ENCODE measurements around the gene EOMES.

EOMES gene

GRCh38 chr3:27728195-27729087 lies 6.3 kb upstream of the EOMES start:
- no peak overlapping the region for H3K4me3 ChIP-seq (ENCODE audit: low read depth, low read length)
- TF ChIP-seq CTCF (IDR thresholded peaks at IDR 0.05; ENCODE audit: low read depth, low read length), result peak; percentile 21
- in situ Hi-C loops (cut with HindIII; ENCODE audit: low sequenced_read_pairs), result no loop called here
- no peak for DNase-seq (ENCODE audit: low read depth, low spot score)

GRCh38 chr3:27726240-27726639 lies 4.1 kb upstream of the EOMES start:
- in situ Hi-C loops (cut with HindIII; ENCODE audit: low sequenced_read_pairs), result no loop called here
- H3K4me3 ChIP-seq (ENCODE audit: low read depth, low read length), result no peak overlapping the region
- TF ChIP-seq CTCF (IDR thresholded peaks at IDR 0.05; ENCODE audit: low read depth, low read length), result no peak

DNA sequence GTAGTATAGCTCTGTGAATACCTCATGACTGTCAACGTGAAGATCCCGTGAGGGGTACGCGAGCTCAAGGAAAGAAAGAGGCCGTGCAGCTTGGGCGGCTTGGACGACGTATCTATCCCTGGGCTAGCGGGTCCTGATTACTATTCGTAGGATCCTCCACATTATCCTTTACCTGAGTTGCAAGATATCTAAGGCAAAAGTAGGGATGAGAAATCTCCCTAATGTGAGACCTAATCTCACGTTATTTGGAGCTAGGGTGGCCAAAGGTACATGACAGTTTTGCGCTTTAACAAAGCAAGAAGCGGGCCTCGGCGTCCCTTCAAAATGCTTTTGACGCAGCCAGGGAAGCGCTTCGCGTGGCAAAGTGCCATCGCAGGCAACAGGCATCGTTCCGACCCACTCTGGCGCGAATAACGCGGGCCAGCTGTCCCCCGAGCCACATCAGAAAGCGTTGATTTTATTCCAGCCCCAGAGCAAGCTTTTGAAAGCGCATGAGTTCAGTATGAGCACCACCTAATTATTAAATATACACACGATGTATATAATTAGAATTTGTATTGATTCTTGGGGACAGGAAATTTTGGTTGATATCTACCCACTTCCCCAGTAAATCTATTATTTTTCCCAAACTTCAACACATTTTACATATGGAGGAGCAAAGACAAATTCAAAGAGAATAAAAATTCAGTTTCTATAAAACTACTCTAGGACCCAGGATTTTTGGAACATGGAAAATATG lies 2.5 kb upstream of the EOMES start:
- in situ Hi-C loops (cut with HindIII; ENCODE audit: low sequenced_read_pairs), result no loop called here
- no peak overlapping the region for H3K4me3 ChIP-seq (ENCODE audit: low read depth, low read length)
- DNase-seq (ENCODE audit: low read depth, low spot score), result no peak
- no peak for TF ChIP-seq CTCF (IDR thresholded peaks at IDR 0.05; ENCODE audit: low read depth, low read length)

More at GRCh38 chr3:27726240-27726639, 4.1 kb upstream of the EOMES start:
- DNase-seq (ENCODE audit: low read depth, low spot score), result no peak

DNA sequence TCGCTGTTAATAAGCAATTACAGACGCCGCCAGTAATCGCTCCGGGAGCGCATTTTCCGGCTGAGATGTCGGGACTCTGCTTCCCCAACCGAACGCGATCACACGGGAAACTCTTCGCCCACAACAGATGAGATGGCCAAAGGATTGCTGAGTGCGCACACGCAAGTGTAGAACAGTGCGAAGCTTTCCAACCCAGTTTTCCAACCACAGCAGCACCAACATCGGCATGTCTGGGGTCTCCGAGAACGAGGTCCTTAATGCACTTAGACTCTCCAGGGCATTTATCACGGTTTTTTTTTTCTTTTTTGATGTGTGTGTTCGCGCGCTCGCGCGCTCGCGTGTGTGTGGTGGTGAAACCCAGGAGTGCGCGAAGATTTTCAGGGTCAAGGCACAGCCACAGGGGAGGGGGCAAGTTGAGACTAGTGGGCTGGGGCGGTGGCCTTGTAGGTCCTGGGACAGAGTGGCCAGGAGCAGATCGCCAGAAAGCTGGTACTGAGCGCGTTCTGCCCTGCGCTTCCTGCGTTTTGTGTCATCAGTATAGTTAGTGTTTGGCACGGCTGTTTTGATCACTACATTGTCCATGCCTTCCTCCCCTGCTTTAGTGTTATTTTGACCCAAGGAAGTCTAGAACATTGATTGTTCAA lies 1.8 kb upstream of the EOMES start:
- no peak for TF ChIP-seq CTCF (IDR thresholded peaks at IDR 0.05; ENCODE audit: low read depth, low read length)
- in situ Hi-C loops (cut with HindIII; ENCODE audit: low sequenced_read_pairs), result no loop called here
- no peak for DNase-seq (ENCODE audit: low read depth, low spot score)
- no peak overlapping the region for H3K4me3 ChIP-seq (ENCODE audit: low read depth, low read length)

DNA sequence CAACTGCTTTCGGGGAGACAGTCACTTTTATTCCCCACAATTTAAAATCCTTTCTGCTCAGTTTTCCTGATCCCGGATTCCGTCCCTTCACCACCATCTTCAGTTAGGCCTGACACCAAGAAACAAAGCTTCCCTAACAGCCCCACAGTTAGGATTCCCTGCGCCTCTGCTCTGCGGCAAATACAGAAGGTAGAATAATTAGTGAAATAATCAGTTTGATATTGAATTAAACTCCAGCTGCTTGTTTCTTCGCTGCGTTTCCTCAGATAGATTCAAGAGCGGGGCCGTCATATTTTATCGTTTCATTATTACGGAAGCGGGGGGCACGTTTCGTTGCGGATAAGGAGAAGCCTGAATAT lies 1.3 kb upstream of the EOMES start:
- H3K4me3 ChIP-seq (ENCODE audit: low read depth, low read length), result no peak overlapping the region
- no peak for TF ChIP-seq CTCF (IDR thresholded peaks at IDR 0.05; ENCODE audit: low read depth, low read length)
- in situ Hi-C loops (cut with HindIII; ENCODE audit: low sequenced_read_pairs), result no loop called here
- no peak for DNase-seq (ENCODE audit: low read depth, low spot score)

DNA sequence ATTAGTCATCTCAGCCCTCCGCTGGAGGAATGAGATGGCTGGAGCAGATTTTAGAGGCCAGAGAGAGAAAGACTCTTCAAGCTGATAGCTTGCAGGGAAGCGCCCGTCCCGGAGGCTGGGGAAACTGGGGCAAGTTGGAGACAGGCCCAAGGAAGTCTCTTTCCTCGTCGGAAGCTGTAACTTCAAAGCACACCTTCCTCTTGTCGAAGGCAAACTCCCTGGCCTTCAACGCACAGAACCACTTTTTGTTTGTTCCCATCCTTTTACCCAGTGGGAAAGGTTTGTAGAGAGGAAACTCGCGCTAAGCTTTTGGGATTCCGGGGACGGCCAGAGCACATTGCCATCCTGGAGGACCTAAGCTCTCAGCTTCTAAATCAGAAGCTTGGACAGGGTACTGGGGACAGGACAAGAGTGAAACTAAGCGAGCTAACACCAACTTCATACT lies 900 bp upstream of the EOMES start:
- no peak for TF ChIP-seq CTCF (IDR thresholded peaks at IDR 0.05; ENCODE audit: low read depth, low read length)
- no peak overlapping the region for H3K4me3 ChIP-seq (ENCODE audit: low read depth, low read length)
- no peak for DNase-seq (ENCODE audit: low read depth, low spot score)
- in situ Hi-C loops (cut with HindIII; ENCODE audit: low sequenced_read_pairs), result no loop called here

Data from astrocyte of the spinal cord (primary cell).